Osteocyte (in vitro differentiated cells): ENCODE results near the gene USP40. TPM values are rescaled to one million over a fixed set of nuclear protein-coding genes. Genes with fewer than 3 reads are reported as not detected.

Experiments
- DNase-seq: peaks from one replicate; pipeline ENCODE4 v3.0.0; 2021; ENCODE audit warnings: mixed read lengths; ENCODE audit not compliant: unreplicated experiment; ENCODE audit errors: extremely low spot score
- H3K27ac Mint-ChIP-seq: one replicate; pipeline ENCODE4 v1.8.0; 2021; ENCODE audit warnings: mild to moderate bottlenecking, mixed read lengths; ENCODE audit not compliant: unreplicated experiment
- H3K27me3 Mint-ChIP-seq: one replicate; pipeline ENCODE4 v1.8.0; 2021; ENCODE audit warnings: mixed read lengths; ENCODE audit not compliant: unreplicated experiment
- H3K36me3 Mint-ChIP-seq: one replicate; pipeline ENCODE4 v1.8.0; 2021; ENCODE audit warnings: mixed read lengths; ENCODE audit not compliant: unreplicated experiment
- H3K4me1 Mint-ChIP-seq: one replicate; pipeline ENCODE4 v1.8.0; 2021; ENCODE audit warnings: mixed read lengths; ENCODE audit not compliant: unreplicated experiment
- H3K4me3 Mint-ChIP-seq: one replicate; pipeline ENCODE4 v1.8.0; 2021; ENCODE audit warnings: mild to moderate bottlenecking, moderate library complexity, mixed read lengths; ENCODE audit not compliant: unreplicated experiment
- H3K9me3 Mint-ChIP-seq: one replicate; pipeline ENCODE4 v1.8.0; 2021; ENCODE audit warnings: mixed read lengths; ENCODE audit not compliant: unreplicated experiment
- CTCF ChIP-seq: fragments of 200-600 bp; sonication (generic); IDR thresholded peaks from 2 replicates; pipeline ENCODE4 v1.5.0; 2021; ENCODE audit warnings: antibody characterized with exemption, mild to moderate bottlenecking, moderate library complexity
- total RNA-seq: library from RNA; stranded (reverse); gene quantifications from 2 replicates; pipeline ENCODE4 v1.2.1, GENCODE V29; 2021

The USP40 gene
- total RNA-seq, 1 donor from 2014 or later: 36.4 TPM

- Mint-ChIP-seq H3K27me3 (no peaks in the 10 kb centered on the region), H3K27ac (peak overlapping the region; percentile 66), H3K4me3 (no peak overlapping the region), H3K4me1 (peaks cover 41% of the 10 kb centered on the region), H3K9me3 (peaks cover 10% of the 10 kb centered on the region), H3K36me3 (peaks cover 21% of the 10 kb centered on the region)
- TF ChIP-seq CTCF: no peak
- DNase-seq: no peak
Observed at GRCh38 chr2:233430081-233430480, 136.5 kb downstream of the USP40 start.

GRCh38 chr2:233429175-233429897 lies 137.2 kb downstream of the USP40 start:
- Mint-ChIP-seq H3K27me3 (no peaks in the 10 kb centered on the region), H3K36me3 (peaks cover 15% of the 10 kb centered on the region), H3K4me1 (peaks cover 47% of the 10 kb centered on the region), H3K4me3 (no peak overlapping the region), H3K27ac (peak overlapping the region; percentile 66), H3K9me3 (peaks cover 10% of the 10 kb centered on the region)
- TF ChIP-seq CTCF: no peak
- peak; percentile 74 for DNase-seq

GRCh38 chr2:233428438-233428837 lies 138.1 kb downstream of the USP40 start:
- Mint-ChIP-seq H3K27me3 (no peaks in the 10 kb centered on the region), H3K4me3 (no peak overlapping the region), H3K27ac (no peak overlapping the region), H3K4me1 (peaks cover 48% of the 10 kb centered on the region), H3K36me3 (peaks cover 16% of the 10 kb centered on the region), H3K9me3 (peaks cover 10% of the 10 kb centered on the region)
- TF ChIP-seq CTCF: no peak
- DNase-seq: peak; percentile 68

GRCh38 chr2:233428008-233428407 lies 138.6 kb downstream of the USP40 start:
- Mint-ChIP-seq H3K4me3 (no peak overlapping the region), H3K27me3 (no peaks in the 10 kb centered on the region), H3K4me1 (peaks cover 50% of the 10 kb centered on the region), H3K27ac (no peak overlapping the region), H3K36me3 (peaks cover 16% of the 10 kb centered on the region), H3K9me3 (peaks cover 9% of the 10 kb centered on the region)
- peak; percentile 57 for DNase-seq
- TF ChIP-seq CTCF: no peak

- peak overlapping the region; percentile 15 for H3K27ac Mint-ChIP-seq
- H3K36me3 Mint-ChIP-seq: peaks cover 13% of the 10 kb centered on the region
- peak; percentile 13 for DNase-seq
- no peaks in the 10 kb centered on the region for H3K27me3 Mint-ChIP-seq
- TF ChIP-seq CTCF: no peak
- peaks cover 4% of the 10 kb centered on the region for H3K9me3 Mint-ChIP-seq
- H3K4me1 Mint-ChIP-seq: peaks cover 57% of the 10 kb centered on the region
- H3K4me3 Mint-ChIP-seq: no peak overlapping the region
Observed at GRCh38 chr2:233426619-233427342, 139.8 kb downstream of the USP40 start.
